ENCODE measurements around the gene IL21R. TPM values are rescaled to one million over a fixed set of nuclear protein-coding genes. Genes with fewer than 3 reads are reported as not detected.

Gene IL21R
- total and polyA plus RNA-seq, 9 of the 15 experiments (the other 6 are each of a cell fraction or from before 2014, with no cell fraction given) = 0.04 to 0.34 (median 0.18) TPM; not detected in 1

- TF ChIP-seq TOE1 (IDR thresholded peaks at IDR 0.05; ENCODE audit: borderline replicate concordance) = no peak
- TF ChIP-seq TOE1 (CRISPR knock-in tag; IDR thresholded peaks at IDR 0.05; ENCODE audit: borderline replicate concordance, low read depth) = no peak
- TF ChIP-seq BRF2 (IDR thresholded peaks at IDR 0.05; ENCODE audit: borderline replicate concordance, insufficient read depth, insufficient read length) = no peak
- TF ChIP-seq PHTF2 (CRISPR knock-in tag; IDR thresholded peaks at IDR 0.05) = no peak
- TF ChIP-seq ZNF324 (CRISPR knock-in tag; IDR thresholded peaks at IDR 0.05) = no peak
- peak; percentile 19 for TF ChIP-seq FOS (IDR thresholded peaks at IDR 0.05; ENCODE audit: extremely low read depth, insufficient read length)
- no peak for TF ChIP-seq CHD1 (IDR thresholded peaks at IDR 0.05; ENCODE audit: low read length)
- peak; percentile 59 for TF ChIP-seq USF1 (CRISPR knock-in tag; IDR thresholded peaks at IDR 0.05)
- no peak for TF ChIP-seq CBX5 (IDR thresholded peaks at IDR 0.05; ENCODE audit: borderline replicate concordance, low read depth)
- no peak for TF ChIP-seq ZNF184 (CRISPR knock-in tag; IDR thresholded peaks at IDR 0.05)
- TF ChIP-seq SMARCA5 (IDR thresholded peaks at IDR 0.05) = no peak
- no peak for TF ChIP-seq TCFL5 (CRISPR knock-in tag; conservative IDR thresholded peaks at IDR 0.05)
- TF ChIP-seq MXD1 (CRISPR knock-in tag; IDR thresholded peaks at IDR 0.05; ENCODE audit: borderline replicate concordance, poor library complexity, severe bottlenecking) = no peak
- TF ChIP-seq ZNF717 (CRISPR knock-in tag; IDR thresholded peaks at IDR 0.05) = no peak
- no peak for TF ChIP-seq E4F1 (CRISPR knock-in tag; IDR thresholded peaks at IDR 0.05; ENCODE audit: borderline replicate concordance)
- no peak for TF ChIP-seq EZH2 (IDR thresholded peaks at IDR 0.05; ENCODE audit: borderline replicate concordance, low read depth, low read length)
- TF ChIP-seq MED1 (CRISPR knock-in tag; IDR thresholded peaks at IDR 0.05; ENCODE audit: borderline replicate concordance) = no peak
- no peak for TF ChIP-seq THRB (CRISPR knock-in tag; conservative IDR thresholded peaks at IDR 0.05)
- no peak for TF ChIP-seq XRCC3 (IDR thresholded peaks at IDR 0.05)
- peak; percentile 31 to 94; a peak in 2 of 4 replicates for TF ChIP-seq RCOR1 (IDR thresholded peaks at IDR 0.05; ENCODE audit: borderline replicate concordance in 1 of 2, low read depth in 2 of 2, low read length in 2 of 2)
- no peak for TF ChIP-seq STAT5B (CRISPR knock-in tag; IDR thresholded peaks at IDR 0.05)
- TF ChIP-seq FIP1L1 (IDR thresholded peaks at IDR 0.05; ENCODE audit: low read depth, low read length, poor library complexity, severe bottlenecking) = no peak
These were observed 24.7 kb downstream of the IL21R start (continued) for GRCh38 chr16:27426423-27427408.
